HG03565 (cell line): ENCODE measurements around the gene VSTM2L.

Experiments
- ATAC-seq: cut with Tn5 transposase; IDR thresholded peaks from one replicate; pipeline ENCODE4 v1.9.1; 2021; ENCODE audit warnings: mild to moderate bottlenecking, moderate library complexity; ENCODE audit not compliant: unreplicated experiment

The VSTM2L gene

DNA sequence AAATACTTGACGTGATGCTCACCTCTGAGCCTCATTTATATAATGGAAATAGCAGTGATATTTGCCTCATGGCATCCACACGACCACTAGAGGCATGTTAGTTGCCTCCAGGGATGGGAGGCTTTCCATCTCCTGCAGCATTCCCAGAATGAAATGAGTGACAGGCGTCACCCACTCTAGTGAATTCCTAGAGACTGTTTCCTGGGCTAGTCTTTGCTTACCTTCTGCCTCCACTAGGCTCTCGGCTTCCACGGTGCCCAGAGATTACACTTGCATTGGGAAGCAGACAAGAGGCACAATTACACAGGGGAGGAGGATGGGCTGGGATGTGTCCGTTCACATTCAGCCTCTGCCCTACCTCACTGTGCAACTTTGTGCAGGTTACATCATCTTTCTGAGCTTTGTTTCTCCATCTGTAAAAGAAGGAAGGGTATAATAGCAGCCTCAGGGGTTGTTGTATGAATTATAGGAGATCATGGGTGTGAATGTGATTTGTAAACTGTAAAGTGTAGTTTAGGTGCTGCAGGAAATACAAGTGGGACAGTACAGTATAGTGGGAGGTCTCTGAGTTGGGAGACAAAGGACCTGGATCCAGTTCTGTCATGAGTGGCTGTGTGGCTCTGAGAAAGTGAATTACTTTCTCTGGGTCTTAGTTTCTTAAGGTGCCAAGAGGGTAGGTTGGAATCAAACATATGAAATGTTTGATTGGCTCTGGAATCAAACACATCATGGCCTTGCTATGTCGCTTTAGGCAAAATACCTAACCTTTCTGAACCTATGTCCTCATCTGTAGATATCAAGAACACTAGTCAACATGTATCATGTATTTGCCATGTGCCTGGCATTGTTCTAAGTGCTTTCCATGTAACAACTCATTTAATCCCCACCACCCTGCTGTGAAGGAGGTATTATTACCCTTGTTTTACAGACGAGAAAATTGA, 3.6 kb upstream of the VSTM2L start:
- ATAC-seq, result no peak

DNA sequence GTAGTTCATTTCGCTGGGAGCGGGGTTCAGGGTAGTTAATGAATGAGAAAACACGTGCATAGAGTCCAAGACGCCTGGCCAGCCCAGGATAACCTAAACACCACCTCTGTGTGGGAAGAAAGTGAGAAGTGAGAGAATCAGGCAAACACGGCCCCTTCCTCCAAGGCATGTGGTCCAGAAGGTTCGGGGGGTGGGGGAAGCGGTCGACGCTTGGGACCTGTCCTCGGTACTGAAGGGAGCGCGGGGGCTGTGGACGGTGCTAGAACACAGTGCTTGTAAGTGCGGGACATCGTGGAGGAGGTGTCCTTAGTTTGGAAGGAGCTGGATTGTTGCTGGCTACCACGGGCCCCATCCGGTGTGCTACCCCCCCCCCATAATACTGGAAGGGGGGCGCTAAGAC, 1.7 kb upstream of the VSTM2L start:
- ATAC-seq, result no peak

DNA sequence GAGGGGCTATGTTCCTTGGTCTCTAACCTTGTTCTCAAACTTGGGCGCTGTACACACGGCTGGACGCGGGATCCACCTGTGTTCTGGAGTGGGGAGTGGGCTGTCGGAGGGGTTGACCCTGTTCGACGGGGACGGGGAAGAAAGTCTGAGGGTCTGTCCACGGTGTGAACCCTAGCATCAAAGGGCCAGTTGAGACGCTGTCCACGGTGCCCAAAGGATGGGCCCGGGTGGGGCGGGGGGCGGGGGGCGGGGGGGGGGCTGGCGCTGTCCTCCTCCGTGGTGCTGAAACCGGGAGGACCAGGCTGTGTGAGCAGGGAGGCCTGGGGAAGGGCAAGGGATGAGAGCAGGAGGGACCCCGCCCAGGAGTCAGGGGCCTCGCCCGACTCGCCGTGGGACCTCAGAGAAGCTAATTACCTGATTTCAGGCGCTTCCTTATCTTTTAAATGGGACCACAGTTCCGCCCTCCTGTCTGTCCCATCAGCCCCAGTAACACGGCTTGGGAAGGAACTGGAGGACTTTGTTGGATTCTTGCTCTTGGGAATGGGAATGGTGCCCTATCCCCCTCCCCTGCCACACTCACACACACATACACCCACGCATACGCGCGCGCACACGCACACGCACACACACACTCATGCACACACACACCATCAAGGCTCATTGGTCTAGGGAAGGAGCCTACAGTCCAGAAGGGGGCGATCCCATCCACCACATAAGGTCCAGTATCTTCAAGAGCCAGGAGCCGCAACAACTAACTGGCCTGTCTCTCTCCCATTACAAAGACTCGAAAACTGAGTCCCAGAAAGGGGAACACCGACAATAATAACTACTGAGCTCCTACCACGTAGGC, 1.0 kb upstream of the VSTM2L start:
- no peak for ATAC-seq

DNA sequence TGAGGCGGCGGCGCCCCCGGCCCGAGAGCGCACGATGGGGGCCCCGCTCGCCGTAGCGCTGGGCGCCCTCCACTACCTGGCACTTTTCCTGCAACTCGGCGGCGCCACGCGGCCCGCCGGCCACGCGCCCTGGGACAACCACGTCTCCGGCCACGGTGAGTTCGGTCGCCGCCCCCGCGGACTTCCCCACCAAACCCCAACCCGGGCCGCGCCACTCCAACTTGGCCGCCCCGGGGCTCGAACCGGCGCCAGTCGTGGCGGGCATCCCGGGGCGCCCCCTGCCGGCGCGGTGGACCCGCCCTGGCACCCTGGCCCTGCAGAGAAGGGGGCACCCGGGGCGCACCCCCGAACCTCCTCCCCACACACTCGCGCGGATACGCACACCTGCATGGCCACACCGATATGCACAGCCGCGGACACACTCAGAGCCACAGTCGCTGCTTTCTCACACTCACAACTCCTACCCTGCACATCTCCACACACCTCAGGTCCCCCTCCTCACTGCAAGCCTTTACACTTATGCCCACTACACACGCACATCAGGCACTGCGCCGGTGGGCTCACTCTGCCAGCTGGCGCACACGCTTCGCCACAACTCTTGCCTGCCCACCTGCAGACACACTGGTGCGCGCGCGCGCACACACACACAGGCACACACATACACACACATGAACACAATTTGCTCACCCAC, 535 bp downstream of the VSTM2L start:
- no peak for ATAC-seq

DNA sequence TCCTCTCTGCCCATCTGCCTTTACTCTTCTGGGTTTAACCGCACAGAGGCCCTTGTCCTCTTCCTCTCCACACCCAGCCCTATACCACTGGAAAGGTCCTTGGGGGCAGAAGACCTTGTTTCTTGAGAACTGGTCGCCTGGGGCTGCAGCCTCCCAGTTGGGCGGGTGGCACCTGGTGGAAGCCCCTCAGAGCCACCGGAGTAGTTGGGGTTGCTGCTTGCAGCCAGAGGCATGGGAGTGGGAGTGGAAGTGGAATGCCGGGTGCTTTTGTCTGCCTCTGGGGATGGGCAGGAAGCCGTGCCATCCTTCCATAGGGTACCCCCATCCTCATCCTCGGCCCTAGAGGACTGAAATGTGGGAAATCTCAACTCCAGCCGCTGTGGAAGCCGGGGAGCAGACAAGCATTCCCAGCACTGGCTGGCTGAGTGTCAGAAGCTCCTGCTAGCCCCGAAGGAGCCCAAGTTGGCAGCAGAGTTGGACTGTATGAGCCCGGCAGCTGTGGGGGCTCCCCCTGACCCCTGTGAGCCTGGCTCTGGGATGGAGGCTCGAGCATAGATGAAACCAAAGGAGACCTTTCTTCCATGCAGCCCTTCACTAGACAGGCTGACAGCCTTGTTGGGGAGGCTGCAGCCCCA, 1.2 kb downstream of the VSTM2L start:
- ATAC-seq, result no peak

DNA sequence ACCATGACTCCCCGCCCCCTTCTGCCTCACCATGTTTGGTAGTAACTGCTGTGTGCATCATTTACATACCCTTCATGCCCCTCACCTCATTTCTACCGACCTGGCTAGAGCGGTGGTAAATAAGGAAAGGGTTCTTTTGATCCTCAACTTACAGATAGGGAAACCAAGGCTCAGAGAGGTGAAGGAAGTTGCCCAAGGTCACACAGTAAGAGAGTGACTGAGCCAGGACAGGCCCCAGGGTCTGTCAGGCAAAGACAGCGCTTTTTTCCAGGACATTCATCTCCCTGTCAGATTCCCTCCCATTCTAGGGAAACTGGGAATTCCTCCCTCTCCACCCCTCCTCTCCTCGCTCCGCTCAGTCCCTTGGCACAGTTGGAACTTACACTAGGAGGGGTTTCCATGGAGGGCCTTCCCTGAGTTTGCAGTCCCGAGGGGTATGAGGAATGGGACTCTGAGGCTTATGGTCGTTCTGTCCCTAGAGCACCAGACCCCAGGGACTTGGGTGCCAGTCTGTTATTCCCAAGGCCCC, 2.0 kb downstream of the VSTM2L start:
- no peak for ATAC-seq

DNA sequence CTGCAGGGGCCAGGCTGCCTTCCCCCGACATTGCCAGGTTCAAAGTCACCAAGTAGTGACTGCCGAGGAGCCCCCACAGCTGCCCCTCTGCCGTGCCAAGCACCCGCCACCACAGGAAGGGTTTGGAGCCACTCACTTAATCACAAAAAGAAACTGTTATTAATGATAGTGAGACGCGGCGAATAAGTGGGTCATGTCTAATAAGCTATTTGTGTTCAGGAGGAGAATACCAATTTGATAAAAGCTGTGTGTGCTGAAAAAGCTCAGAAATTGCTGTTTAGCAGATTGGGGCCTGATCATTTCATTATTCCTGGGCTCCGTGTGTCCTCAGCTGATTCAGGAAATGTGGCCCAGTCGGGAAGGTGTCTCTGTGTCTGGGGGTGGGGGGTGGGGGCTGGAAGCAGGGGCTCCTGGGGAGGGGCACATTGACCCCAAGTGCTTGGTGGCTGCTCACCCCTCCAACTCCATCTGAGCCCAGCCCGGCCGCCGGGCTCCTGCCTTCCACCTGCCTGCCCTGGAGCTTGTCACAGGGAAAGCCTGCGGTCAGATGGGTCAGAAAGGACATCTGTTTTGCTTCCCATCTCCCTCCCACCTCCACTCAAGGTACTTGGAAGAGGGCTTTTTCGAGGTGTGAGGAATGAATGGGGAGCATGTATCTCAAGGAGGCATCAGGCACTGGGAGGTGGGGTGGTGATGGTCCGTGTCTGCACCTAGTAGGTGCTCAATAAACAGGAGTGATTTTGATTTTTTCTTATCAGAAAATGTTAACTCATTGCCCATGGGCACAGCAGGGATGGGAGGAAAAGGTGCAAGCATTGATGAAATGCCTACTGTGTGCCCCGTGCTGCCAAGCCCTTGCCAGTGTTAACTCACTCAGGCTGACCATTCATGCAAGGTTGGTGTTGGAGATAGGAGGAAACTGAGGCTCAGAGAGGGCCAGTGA, 3.0 kb downstream of the VSTM2L start:
- no peak for ATAC-seq

DNA sequence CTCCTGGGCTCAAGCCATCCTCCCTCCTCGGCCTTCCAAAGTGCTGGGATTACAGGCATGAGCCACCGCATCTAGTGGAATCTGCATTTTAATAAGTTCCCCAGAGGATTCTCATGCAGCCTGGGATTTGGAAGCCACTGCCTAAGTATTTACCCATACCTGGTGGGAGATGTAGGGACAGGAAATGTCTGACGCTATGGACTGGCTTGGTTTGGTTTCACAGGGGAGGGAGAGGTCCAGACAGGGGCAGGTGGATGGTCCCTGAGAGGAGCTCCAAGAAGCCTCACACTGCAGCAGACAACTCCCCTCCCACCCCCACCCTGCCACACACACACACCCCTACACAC, 4.4 kb downstream of the VSTM2L start:
- no peak for ATAC-seq

DNA sequence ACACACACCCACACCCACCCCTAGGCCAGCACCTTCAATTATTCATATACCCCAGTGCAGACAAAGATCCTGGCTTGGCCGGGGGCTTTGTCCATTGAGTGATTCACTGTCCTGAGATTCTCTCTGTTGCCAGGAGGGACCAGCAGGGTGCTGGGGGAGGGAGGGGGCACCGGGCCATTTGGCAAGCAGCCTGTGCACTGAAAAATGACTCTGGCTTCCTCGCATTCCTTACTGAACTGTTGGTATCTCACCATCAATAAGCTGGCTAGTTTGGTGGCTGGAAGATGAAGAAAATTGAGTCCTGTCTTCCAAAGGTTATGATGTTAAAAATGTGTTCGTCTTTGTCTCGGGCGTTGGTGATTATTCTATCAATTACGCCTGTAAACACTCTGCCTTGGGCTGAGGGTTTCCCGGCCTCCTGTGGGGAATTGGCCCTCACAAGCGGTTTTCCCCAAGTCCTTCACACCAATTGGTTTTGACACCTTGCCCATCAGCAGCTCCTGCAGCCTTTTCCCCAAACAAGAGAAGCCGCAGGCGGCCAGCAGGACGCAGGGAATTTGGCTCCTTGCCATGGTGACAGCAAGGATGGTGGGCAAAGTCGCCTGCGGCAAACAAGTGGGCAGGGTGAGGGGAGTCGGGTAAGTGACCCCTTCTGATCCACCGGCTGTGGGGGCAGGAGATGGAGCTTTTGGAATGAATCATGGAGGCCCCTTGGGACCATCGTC, 4.9 kb downstream of the VSTM2L start:
- ATAC-seq, result no peak

DNA sequence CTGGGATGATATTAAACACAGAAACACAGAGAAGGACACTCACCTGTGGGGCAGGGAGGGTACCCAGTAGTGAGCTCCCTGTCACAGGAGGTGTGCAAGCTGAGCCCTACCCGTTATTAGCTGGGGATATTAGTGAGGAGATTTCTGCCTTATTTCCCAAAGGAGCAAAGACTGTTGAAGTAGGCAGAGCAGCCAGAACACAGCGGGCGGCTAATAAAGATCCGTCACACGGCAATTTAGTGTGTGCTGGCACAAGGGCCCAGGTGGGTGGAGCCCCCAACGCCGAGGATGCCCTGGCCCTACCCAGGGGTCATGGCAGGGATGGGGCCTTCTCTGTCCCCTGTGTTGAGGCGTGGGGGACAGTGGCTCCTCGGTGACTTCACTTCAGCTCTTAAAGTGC, 8.3 kb downstream of the VSTM2L start:
- no peak for ATAC-seq

DNA sequence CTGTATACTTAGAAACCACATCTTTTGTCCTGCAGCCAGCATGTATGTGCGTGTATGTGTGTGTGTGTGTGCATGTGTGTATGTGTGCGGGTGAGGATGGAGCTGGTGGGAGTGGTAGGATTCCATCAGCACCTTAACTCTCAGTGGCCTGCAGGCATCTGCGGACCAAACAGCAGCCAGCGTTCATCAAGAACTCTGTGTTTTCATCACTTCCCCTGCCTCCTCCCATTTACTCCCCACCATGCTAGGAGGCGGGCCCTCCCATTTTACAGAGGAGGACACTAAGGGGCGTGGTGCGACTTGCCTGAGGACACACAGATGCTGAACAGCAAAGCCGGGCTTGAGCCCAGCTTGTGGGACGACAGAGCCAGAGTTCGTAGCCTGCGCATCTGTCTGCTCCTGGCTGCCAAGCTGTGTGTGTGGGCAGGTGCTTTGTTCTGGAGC, 8.9 kb downstream of the VSTM2L start:
- no peak for ATAC-seq

DNA sequence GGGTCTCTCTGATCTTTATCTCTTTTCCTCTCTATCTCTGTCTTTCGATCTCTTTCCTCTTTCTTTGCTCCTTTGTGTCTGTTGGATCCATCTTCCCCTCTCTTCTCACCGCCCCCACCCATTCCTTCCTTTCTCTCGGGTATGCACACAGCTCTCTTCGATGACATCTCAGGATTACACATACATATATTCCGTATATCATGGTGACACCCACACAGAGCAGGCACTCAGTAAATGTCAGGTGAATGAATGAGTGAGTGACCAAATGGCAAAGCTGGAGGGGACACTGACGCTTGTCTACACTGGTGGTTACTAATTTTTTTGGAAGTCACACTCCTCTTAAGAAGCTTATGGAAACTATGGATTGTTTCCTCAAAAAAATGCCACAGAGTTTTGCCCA, 9.9 kb downstream of the VSTM2L start:
- ATAC-seq, result no peak

DNA sequence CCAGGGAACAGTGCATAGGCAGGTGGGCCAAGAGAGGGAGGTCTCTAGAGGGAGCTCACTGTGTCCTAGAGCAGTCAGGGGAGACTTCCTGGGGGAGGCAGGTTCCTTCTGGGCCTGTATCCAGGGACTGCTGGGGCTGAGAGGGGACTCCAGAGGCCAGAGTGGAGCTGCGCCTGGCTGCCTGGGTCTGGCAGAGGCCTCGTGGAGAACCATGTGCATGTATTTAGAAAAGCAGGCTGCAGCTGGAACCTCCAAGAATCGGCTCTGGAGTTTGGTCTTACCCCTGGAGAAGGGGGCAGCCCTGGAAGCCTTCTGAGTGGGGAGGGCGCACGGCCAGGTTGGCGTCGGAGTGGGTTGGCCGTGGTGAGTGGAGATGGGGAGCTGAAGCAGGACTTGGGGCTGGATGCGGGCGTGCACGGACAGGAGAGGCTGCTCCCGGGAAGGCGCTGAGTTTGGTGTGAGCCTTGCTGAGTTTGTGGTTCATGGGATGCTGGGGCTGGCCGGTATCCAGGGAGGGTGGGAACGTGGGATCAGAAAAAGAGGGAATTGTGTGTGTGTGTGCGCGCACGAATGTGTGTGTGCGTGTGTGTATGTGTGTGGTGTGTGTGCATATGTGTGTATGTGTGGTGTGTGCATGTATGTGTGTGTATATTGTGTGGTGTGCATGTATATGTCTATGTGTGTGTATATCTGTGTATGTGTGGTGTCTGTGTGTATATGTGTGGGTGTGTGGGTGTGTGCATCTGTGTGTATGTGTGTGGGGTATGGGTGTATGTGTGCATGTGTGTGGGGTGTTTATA, 10.8 kb downstream of the VSTM2L start:
- no peak for ATAC-seq

DNA sequence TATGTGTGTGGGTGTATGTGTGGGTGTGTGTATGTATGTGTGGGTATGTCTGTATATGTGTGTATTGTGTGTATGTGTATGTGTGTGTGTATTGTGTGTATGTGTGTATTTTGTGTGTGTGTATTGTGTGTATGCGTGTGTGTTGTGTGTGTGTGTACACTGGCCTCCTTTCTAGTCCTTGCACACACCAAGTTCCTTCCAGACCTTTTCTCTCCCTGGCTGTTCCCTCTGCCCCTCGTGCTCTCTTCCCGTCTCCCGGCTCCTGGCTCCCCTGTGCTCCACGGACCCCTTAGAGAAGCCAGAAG, 11.4 kb downstream of the VSTM2L start:
- no peak for ATAC-seq

DNA sequence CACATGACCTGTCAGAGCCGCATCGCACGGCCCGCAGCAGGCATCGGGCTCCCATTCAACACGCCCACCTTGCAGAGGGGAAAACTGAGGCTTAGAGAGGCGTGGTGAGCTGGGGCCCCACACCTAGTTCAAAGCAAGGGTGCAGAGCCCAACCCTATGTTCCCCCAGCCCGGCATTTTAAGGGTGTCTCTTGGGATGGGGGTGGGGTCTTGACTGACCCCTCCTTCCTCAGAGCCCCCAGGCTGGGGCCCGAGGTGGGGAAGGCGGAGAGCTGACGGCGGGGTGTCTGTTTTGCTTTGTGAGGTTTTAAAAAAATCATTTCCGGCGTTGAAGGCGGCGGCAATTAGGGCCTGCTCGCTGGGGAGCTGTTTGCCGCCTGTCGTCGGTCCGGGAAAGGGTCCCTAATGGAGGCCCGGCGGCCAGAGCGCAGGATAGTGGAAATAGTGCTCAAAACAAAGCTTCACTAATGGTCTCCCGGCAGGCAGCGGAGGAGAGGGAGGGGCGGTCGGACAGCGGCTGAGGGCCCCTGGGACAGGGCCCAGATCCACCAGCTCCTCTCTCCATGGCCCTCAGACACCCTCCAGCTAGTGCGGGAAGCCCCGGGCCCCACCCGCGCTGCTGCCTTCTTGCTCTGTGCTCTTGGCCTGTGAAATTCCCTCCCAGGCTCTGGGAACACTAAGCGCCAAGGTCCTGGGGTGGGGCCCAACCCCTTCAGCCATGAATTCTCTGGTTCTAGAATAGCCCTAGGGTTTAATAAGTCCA, 11.9 kb downstream of the VSTM2L start:
- no peak for ATAC-seq

DNA sequence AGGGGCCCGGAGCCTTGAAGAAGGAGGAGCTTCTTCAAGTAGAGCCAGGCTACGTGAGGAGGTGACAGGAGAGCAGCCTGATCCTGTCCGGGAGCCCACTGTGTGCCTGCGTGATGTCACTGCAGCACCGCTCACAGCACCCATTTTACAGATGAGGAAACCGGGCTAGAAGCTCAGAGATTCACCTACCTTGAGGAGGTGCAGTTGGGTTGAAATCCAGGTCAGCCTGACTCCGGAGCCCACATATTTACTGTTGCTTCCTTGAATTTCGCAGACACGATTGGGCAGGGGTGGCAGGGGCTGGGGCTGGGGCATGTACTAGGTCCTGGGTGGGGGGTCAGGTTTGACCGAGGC, 12.5 kb downstream of the VSTM2L start:
- no peak for ATAC-seq

DNA sequence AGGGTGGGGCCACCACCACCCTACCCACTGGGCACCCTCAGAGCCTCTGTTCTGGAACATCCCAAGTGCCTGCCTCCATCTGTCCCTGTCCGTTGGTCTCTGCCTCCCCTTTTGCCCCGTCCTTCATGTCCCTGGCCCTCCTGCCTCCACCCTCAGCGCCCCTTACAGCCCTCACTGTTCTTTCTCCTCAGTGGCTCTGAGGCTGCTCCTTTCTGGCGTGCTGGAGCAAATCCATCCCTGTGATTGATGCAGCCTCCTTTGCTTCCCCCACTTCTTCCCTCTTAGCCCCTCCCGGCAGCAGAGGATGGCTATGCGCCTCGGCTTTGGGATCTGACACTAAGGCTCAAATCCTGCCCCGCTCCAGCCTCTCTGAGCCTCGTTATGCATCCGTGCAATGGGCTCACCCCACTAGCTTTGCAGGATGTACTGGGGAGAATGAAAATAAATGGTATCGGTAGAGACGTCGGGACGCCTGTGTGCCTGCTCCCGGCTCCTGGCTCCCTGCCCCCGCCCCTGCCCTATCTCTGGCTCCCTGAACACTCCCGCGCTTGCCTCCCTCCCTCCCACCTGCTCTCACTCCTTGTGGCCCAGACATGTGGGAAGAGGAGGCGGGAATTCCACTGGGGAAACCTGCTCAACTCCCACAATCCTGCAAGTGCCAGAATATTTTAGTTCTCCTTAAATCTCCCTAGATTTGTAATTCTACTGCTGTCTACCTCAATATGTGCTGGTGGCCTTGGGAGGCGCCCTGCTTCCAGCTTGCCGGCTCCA, 13.1 kb downstream of the VSTM2L start:
- ATAC-seq, result no peak
